Measurements from ENCODE around the gene EIPR1. TPM values are rescaled to one million over a fixed set of nuclear protein-coding genes. Genes with fewer than 3 reads are reported as not detected.
"Not testable (repeated sequence)": the region's sequence is repeated elsewhere in the genome, so short reads cannot be mapped to it uniquely, and the experiment has no call there.

EIPR1 gene
- total RNA-seq, 1 experiment from 2014 or later: 80.3 TPM

DNA sequence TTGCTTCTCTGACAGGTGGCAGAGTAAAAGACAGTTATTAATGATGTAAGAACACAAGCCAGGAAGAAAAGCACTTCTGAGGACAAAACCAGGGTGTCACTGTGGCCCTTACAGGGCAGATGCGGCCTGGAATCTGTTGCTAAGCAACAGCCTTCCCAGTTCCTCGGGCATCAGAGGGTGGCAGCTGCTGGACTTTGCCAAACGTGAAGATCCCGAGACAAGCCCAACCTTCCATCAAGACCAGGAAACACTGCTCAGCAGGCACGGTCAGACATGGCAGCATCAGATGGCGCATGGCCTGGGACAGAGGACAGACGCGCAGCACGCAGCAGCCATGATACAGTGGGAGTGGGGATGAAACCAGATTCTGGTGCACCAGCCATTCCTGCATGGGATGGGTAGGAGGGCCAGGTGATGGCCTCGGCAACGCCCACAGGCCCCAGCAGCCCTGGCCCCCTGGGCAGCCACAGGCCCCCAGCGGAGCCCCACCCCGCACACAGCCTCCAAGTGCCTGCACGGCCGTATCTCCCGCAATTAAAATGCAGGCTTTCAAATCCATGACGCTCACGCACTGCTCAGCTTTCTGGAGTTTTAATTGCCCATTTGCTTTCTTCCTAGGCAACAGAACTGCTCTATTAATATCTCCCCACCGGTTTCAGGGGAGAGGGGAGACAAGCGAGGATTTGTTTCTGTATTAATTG, 89.0 kb downstream of the EIPR1 start:
- DNase-seq (ENCODE audit: low read depth): no peak

GRCh38 chr2:3287896-3288295, 89.7 kb downstream of the EIPR1 start:
- no peak for DNase-seq (ENCODE audit: low read depth)

- DNase-seq (ENCODE audit: low read depth): not testable (repeated sequence)
Measured at GRCh38 chr2:3286646-3287036, 91.0 kb downstream of the EIPR1 start.

- DNase-seq (ENCODE audit: low read depth): no peak
Measured at GRCh38 chr2:3285901-3286645, 91.5 kb downstream of the EIPR1 start.

- no peak for DNase-seq (ENCODE audit: low read depth)
Measured at GRCh38 chr2:3284657-3285630, 92.7 kb downstream of the EIPR1 start.

GRCh38 chr2:3283876-3284656, 93.6 kb downstream of the EIPR1 start:
- not testable (repeated sequence) for DNase-seq (ENCODE audit: low read depth)

- DNase-seq (ENCODE audit: low read depth): no peak
Measured at GRCh38 chr2:3283206-3283605, 94.4 kb downstream of the EIPR1 start.

- DNase-seq (ENCODE audit: low read depth): no peak
Measured at GRCh38 chr2:3282056-3282998, 95.3 kb downstream of the EIPR1 start.

DNA sequence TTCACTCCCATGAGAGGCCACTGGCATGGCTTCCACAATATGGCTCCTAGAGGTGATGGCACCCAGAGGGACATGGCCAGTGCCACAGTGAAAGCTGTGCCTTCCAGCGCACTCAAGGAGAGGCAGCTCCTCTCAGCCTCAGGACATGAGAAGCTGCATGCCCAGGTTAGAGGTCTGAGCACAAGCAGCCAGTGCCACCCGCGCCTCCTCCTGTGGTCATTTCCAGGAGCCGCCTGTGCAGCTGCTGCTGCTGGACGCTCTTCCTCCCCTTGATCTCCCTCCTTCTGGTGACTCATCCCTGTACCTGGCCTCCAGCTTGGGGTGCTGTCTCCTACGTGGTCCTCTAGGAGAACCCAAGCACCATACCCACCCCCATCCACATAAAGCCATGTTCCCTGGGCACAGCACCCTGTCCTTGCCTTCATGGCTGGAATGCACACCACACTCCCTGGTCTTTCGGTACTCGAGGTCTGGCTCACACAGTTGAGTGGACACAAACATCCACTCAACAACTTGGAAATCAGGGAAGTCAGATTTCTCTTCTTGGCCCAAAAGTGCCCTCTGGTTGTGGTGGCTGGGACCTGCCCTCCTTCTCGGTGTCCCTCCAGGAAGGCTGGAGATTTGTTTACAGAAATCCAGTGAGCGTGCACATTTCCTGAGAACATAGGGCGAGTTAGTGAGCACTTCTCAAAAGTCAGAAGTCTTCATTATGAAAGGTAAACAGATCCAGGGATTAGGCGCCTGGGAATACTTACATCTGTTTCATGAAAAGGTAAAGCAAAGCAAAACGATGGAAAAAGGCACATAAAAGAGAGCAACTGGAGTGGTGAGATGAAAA, 96.7 kb downstream of the EIPR1 start:
- no peak for DNase-seq (ENCODE audit: low read depth)

- DNase-seq (ENCODE audit: low read depth): no peak
Measured at GRCh38 chr2:3280197-3280596, 97.4 kb downstream of the EIPR1 start.

GRCh38 chr2:3279236-3279960, 98.2 kb downstream of the EIPR1 start:
- DNase-seq (ENCODE audit: low read depth): no peak

GRCh38 chr2:3278521-3279218, 98.9 kb downstream of the EIPR1 start:
- DNase-seq (ENCODE audit: low read depth): no peak

DNA sequence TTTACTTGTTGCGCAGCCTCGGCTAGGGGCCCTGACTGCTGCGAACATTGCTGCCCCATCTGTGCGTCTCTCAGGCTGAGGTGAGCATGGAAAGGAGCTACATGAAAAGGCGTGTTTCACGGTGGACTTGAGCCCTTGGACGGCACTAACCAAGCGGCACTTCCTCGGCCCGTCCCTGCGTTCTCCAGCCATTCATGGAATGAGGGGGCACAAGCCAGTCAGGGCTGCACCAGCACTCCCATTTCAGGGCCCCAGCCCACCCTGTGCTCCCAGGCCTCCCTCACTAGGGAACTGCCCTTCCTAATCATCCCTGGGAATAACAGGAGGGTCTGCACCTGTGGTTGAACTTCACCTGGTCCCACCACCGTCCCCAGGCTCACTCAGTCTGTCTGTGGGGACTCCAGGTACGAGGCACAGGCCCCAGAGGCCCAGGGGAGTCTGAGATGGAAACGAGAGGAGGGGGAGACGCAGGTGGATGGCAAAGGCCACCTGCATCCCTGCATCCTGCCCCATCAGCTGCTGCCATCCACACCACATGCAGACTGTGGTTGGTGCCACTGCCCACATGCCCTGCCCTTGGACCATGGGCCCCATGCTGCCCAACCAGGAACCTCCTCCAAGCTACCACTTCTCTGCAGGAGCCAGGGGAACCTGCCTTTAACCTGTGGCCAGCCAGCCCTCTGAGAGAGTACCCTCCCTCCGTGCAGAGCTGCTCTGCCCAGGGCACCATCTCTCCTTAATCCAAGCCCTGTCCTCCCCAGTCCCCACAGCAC, 99.7 kb downstream of the EIPR1 start:
- no peak for DNase-seq (ENCODE audit: low read depth)

DNA sequence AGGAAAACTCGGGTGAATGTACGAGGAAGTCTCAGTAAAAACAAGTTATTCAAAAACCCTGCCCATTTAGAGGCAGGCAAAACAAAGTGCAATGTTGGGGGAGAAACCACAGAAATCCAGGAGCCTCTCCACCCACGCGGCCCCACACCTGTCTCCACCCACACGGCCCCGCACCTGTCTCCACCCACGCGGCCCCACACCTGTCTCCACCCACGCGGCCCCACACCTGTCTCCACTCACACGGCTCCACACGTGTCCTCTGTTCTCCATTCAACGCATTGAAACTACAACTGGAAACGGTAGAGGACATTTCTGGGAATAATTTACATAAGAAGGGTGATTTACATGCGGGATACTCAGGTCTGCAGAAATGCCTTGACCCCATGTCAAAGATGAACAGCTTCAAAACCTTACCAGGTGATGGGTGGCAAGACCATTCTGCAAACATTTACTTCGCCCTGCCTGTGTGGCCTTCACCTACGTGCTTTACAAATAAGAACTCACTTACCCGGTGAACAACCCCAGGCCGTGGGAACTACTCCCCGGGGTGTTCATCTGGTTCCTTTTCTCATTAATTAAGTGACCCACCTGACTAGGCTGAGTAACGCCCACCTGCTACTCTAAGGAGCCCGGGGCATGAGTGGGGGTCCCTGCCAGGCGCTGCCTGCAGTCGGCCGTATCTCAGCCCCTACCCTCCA, 100.4 kb downstream of the EIPR1 start:
- DNase-seq (ENCODE audit: low read depth): no peak

- DNase-seq (ENCODE audit: low read depth): no peak
Measured at GRCh38 chr2:3272761-3273160, 104.9 kb downstream of the EIPR1 start.

- no peak for DNase-seq (ENCODE audit: low read depth)
Measured at GRCh38 chr2:3270095-3270478, 107.5 kb downstream of the EIPR1 start.
